ENCODE results near the gene MT1X.

DNA sequence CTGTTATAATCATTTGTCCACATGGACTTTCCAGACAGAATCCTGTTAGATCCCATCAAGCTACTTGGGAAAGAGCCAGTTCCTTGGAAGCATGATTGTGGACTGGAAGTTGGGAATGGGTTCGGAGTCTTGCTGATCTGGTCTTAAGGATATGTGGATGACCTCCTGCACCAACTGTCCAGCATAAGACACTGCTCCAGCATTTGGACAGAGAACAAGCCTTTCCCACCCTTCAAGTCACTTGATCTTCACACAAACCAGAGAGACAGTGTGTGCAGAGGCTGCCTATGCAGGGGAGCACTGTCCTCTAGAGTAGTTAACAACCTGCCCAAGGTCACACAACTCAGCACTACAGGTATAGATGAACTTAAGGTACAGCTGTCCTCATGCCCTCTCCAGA, 36.4 kb upstream of the MT1X start:
- no peak for TF ChIP-seq CTCF (IDR thresholded peaks at IDR 0.05)
- no peak for TF ChIP-seq POLR2A (IDR thresholded peaks at IDR 0.05)
